Stimulated activated CD8-positive, alpha-beta memory T cell treated with anti-CD3 and anti-CD28 coated beads, Interleukin-2, amount 100 ng/mL, for 48 hours (primary cell): Measurements from ENCODE around the gene EXOC4.

Source experiments
- DNase-seq, 2 donors: peaks; one replicate each; pipeline ENCODE4 v3.0.0-alpha.2; 2020; ENCODE audit warnings: low read depth in 2 of 2

Gene EXOC4

DNA sequence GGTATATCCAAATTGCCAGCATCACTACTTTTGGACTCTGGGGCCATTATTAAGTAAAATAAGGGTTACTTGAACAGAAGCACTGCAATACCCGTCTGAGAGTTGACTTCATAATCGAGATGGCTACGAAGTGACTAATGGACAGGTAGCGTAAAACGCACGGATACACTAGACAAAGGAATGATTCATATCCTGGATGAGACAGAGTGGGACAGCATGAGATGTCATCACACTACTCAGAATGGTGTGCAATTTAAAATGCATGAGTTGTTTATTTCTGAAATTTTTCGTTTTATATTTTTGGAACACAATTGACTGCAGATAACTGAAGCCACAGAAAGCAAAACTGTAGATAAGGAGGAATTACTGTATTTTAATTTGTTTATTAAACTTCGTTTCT lies 452.7 kb downstream of the EXOC4 start:
- no peak for DNase-seq

DNA sequence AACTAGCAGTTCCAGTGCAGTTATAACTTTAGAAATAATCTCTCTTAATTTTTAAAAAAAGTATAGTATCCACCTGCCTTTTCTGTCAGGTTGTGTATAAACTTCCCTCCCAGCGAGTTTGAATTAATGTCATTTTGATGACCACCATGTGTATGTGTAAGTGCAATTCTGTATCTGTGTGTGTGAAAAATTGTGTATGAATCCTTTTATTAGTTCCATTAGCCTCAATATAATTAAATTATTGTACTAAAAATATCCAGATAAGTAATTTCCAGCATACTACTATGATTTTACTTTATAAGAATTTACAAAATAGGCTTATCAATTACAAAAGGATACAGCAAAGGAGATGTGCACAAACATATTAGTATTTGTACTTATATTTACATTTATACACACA lies 453.1 kb downstream of the EXOC4 start:
- DNase-seq = no peak

DNA sequence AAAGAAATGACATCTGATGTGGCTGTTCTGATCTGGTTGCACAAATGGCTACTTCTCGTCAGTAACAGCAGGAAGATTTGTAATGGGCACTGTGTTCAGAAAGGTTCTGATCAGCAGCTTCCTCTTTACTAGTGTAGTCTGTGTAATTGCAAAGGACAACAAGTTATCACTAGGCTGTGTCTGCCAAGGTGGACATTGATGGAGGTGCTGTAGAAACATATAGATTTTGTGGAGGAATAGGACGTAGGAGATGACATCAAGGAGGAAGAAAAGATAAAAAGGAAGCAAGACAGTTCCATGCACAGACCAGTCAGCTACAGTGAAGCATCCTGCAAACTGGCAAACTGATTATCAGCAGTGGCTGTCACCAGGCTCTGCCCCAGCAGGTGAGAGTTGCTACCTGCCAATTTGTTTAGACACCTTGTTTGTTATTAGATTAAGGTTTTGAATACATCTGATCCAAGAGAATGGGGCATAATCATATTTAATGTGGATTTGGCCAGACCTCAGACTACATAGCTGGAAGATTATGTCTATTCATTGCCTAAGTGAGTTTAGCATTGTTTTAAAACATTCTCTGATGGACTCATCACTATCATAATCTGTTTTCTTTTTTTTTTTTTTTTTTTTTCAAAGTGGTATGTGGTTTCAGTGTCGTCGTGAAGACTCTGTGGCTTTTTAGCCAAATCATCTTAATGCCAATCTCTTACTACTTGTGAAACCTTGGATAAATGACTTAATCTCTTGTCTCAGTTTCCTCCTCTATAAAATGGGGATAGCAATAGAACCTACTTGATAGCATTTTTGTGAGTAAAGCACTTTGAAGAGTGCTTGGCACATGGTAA lies 456.4 kb downstream of the EXOC4 start:
- DNase-seq = no peak

DNA sequence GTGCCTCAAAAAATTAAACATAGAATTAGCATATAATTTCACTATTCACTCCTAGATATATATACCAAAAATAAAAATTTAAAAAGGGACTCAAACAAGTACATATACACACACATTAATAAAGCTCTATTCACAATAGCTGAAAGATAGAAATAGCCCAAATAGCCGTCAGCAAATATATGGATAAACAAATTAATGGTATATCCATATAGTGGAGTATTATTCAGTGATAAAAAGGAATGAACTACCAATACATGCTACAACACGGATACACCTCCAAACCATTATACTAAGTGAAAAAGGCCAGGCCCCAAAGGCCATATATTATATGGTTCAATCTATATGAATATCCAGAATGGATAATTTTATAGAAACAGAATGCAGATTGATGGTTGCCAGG lies 459.7 kb downstream of the EXOC4 start:
- no peak for DNase-seq

DNA sequence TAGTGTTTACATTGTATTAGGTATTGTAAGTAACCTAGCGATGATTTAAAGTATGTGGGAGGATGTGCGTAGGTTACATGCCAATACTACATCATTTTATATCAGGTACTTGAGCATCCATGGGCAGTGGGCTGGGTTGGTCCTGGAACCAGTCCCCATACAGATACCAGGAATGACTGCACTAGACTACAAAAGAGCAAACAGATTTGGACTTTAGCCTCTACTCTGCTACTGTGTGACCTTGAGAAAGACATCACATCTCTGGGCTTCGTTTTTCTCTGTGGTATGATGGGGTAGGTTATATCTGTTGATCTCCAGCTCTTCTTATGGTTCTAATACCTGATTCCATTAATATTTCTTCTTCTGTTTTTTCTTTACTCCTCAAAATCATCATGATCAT lies 461.8 kb downstream of the EXOC4 start:
- no peak for DNase-seq

DNA sequence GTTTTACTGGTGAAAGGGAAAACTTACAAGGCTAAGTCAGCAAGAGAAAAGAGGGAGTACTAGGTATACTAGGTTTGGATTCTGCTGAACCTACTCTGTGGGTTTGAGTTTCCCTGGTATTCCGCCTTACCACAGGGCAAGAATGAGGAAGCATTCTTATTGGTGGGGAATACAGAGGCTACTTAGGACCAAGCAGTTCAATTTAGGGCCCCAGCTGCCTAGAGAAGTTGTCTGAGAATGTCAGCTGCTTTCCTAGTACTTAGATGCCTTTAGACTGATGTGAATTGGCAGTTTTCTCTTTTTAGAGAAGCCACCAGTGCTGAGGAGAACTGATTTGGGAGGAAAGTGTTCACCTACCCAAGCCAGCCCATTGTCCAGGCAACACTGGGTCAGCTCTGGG lies 465.3 kb downstream of the EXOC4 start:
- no peak for DNase-seq

DNA sequence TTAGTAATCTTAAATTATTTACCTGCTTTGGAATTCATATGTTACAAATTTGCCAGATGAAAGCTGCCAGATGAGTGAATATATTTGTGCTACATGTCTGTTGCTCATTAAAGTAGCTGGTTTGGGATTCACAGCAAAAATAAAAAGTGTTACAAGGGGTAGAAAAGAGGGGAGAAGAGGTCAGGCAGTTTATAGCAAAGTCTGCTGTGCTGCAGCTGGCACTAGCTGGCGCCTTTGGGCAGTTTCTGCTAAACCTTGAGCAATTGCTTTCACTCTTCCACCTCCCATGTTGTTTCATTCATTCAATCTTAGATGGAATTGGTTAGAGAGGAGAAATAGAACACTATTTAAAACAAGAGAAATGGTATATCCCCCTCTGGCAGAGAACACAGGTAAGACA lies 470.2 kb downstream of the EXOC4 start:
- no peak for DNase-seq

DNA sequence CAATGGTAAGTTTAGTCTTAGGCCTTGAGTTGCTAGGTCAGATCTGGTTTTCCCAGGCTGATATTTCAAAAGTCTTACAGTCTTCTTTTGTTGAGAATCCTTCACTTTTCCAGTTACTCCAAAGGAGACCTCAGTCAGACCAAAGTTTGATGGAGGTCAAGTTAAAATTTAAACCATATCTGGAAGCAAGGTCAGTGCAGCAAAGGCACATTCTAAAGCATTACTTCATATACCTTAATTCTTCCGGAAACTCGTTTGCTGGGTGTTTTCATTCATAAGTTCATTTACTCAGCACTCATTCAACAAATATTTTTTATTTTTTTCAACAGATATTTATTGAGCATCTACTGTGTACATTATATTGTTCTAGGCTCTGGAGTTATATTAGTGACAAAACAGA lies 471.3 kb downstream of the EXOC4 start:
- DNase-seq = no peak

DNA sequence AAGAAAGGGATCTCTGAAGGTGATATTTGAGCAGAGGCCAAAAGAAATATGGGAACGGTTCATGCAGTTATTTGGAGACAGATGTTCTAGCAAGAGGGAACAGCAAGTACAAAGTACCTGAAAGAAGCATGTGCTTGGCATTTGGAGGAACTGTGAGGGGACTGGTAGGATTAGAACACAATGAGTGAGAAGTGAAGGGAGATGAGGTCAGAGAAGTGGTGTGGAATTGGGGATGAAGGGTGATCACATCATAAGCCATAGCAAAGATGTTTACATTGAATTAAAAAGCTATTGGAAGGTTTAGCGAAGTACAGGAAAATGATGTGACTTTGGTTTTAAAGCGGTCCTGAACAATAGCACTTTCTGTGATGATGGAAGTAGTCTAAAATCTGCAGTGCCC lies 471.8 kb downstream of the EXOC4 start:
- no peak for DNase-seq

DNA sequence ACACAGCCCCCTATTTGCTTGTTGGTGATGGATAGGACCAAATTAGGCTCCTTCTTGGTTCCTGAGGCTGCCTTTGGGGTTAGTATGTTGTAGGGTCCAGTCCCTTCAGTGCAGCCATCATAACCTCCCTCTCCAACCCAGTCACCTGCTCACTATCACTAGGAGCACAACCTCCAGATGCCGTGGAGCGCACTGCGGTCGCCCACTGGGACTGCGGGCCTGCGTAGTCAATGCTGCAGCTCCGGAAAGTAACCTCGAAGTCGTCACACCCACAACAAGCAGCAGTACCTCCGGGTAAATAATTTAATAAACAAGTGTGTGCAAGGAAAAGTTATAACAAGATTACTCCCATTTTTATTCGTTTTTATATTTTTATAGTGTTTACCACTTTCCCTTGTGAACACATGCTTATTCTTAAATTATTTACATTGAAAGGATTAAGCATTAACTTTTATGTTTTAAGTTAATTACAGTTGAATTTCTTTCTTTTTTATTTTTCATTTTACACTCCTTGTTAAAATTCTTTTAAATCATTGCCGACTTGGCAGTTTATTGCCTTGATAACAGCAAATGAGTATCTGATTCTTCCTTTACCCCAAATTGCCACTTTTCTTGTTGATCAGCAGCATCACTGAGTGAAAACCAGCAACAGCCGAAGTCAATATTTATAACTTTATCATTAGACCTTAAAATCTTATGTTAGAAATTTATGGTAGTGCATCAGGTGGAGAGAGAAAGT lies 474.8 kb downstream of the EXOC4 start:
- no peak for DNase-seq

DNA sequence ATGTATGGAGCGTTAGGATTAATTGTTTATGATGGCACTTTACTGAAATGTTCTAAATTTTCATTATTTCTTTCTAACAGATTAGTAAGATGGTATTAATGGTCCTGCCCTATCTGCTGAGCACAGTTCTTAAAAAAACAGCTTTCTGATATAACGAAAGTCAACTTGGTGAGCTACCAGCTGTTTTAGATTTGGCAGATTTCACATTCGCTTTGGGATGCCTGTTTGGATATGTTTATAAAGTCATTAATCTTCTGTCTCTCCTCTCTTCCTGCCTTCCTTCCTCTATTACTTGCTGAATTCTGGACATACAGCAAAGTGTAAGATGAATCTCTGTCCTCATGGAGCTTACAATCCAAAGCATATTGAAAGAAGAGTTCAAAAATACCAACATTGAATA lies 477.5 kb downstream of the EXOC4 start:
- no peak for DNase-seq

DNA sequence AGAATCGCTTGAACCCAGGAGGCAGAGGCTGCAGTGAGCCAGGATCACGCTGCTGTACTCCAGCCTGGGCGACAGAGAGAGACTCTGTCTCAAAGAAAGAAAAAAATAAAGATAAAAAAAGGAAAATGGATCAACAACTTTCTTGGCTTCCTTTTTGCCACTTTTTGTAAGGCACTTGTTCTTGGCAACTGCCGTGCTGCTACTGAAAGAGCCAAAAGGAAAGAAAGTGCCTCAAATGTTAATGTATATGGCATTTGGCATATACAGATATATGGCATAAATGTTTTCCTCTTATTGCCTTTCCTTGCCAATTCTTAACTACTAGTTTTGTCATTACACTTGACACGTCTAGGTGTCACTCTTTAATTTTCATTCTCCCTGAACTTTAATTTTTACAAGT lies 480.5 kb downstream of the EXOC4 start:
- no peak for DNase-seq

DNA sequence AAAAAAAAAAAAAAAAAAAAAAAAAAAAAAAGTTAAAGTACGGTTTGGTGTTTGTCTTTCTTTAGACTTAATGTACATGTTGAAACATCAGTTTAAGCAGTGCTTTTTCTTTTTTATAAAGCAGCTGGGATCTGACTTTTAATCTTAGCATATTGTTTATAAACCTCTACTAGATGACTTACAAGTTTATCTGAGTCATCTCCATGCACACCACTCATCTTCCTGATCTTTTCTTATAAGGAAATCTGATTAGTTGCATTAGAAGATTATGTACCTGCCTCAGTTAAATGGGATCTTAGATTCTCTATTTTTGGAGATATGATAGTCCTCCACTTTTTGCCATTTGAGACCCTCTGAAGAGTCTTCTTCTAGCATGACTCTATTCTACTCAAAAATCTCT lies 482.3 kb downstream of the EXOC4 start:
- DNase-seq = no peak

DNA sequence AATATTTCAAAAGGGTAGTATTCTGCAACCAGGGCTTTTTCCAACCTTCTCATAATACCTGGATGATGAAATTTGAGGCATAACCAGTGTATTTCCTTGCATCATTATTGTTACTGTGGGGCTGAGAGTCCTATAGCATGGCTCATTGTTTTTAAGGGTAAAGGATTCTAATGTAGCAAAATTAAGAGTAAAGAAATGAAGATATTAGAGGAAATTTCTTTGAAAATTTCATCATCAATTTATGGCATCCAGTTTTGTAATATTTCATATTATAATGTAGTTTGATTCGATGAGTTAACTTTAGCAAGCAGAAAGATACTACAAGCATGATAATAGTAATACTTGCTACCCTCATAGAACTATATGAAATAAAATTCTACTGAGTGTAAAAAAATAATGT lies 486.9 kb downstream of the EXOC4 start:
- DNase-seq = no peak

DNA sequence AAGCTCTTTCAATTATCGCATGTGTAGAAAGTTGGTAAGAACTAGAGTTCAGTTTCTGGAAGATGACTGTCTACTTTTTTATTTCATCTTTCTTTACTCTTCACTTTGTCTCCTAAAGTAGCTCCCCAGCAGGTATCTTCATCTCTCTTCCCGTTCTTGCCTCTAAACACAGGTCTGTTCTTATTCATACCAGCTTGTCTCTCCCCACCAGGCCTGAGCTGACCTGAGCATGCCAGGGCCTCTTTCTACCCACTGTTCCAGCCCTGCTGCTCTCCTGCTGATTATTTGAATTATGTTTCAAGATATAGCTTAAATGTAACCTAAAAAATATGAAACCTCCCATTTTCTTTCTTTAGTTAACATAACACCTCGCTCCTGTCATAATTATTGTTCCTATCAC lies 488.2 kb downstream of the EXOC4 start:
- DNase-seq = no peak

DNA sequence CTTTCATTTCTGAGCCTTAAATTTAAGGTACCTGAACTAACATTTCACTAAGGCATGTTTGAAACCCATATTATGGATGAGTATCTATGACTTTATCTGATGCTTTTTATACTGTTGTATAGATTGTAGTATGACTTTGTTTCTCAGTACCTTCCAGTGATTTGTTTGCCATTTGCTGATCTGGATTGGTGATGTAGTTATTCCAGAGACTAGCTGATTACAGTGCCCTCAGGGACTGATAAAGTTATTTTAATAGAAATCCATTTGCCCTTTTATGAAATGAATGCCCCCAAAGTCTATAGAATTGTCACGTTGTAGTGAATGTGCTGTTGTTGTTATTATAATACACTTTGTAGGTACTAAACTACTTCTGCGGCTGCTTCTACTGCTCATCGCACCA lies 488.8 kb downstream of the EXOC4 start:
- no peak for DNase-seq

DNA sequence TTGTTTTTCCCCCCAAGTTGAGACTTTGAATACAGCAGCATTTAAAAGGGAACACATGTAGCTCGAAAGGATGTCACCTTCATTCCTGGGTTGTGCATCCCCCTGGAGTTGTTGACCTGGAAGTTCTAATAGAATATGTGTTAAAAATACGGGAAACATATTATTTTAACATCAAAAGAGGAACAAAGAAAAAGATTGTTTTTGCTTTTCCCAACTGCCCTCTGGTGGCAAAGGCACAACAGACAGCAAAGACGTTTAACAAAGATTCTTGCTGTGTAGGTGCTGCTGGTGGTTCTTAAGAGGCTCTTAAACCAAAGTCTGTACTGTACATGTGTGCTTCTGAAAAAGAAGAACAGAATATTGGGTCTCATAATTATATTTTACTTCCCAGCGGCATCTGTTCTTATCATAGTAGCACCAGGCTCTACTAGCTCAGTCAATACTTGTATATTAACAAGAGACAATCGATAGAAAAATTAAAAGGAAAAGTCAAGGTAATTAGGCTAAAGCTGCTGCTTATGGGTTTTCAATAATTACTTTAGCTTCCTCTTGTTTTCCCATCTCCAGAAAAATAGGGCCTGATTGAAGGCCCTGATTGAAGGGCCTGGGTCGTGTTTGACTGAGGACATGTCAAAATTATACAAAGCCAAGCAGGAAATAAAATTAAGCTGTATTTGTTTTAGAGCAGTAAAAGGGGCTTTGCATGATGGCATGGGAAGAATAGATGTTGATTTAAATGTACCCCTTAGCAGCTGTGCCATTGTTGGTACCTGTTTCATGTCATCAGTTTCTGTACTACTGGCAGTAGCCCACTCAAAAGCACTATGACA lies 490.0 kb downstream of the EXOC4 start:
- no peak for DNase-seq

DNA sequence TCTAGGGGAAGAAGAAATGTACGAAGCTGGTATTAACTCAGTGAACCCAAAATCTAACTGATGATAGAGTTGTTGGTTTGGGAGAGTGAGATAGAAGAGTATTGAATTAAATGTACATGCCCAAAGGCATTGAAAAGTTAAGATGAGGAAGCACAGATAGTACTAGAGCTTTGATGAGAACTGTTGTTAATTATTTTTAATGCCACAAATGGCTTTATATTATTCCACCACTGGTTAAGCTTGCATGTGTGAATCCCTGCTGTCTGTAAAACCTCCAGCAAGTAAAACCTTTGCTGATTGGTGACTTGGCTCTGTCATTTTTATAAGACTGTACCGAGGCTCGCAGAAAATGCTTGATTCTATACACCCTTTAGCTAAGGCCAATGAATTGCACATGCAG lies 491.6 kb downstream of the EXOC4 start:
- no peak for DNase-seq

DNA sequence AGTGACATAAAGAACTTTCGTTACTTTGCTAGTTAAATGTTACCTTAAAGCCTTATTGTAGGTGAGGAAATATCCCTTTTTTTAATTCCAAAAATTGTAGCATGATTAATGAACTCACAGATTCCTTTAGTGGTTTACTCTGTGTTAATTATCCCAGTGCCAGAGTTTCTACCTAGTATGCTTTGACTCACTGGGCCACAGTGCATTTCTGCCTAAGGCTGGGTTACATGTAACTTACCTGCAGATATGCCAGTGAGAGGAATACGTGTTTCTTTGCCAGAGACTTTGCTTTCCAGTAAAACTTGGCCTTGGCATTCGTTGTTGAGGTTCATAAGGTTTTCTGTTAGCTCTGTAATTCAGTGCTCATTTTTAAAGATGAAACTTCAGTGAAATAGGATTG lies 493.4 kb downstream of the EXOC4 start:
- no peak for DNase-seq

DNA sequence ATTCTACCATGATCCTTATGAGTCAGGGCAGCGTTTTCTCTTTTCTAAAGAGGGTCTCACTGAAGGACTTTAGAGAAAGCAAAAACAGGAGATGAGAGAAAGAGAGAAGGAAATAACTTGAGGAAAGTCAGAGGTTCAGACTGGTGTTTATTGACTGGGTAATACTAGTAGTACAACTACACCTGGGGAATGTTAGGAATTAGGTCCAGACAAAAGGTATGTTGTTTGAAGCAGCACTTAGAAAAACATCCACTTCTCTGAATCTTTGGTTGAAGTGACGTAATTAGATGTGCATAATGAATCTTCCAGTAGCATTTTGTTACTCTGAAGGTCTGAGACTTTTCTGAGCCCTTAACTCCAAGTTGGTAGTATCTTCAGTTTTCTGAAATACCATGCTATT lies 494.0 kb downstream of the EXOC4 start:
- DNase-seq = no peak

DNA sequence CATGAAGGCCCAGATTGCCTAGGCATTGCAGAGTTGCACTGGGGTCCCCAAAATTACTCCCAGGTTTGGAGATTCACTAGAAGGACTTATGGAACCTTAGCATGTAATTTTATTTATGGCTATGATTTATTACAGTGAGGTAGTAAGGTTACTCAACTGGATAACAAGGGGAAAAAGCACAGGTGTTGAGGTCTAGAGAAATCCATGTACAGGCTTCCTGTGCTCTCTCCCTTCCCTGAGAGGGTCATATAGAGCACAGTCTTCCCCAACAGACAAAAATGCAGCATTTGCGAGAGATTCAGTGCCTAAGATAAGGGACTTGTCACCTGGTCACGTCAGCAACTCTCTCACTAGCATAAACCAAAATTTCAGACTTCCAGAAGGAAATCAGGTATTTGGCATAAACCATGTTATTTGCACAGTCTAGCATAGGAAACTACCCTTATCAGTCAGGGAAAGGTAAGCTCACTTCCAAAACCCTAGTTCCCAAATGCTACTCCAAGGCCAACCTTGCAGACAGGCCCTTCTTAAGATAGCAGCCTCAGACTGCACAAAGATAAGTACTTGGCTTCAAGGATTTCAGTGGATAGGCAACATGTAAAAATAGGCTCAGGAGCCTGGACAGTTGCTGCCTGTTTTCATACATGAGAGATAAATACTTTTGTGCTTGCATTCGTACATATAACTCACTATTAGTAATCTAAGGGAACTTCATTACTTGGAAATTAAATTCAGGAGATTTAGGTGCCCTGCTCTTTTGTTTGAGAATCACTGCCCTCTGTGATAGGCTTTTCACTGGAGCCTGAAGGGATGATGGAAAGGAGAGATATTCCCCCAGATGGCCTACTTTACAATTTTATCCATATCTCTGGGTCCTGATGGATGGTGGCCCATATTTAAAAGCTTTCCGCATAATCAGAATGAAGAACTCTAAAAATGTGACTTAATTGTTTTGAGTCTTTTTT lies 495.8 kb downstream of the EXOC4 start:
- no peak for DNase-seq
